Parathyroid adenoma (tissue), 2 donors: ENCODE results near the gene MTCH1.

Experiments used
- H2AFZ ChIP-seq: fragments of 300-600 bp; sonication (generic); one replicate; pipeline ENCODE4 v1.7.0; 2017; ENCODE audit warnings: antibody characterized with exemption, mild to moderate bottlenecking
- H3K27ac ChIP-seq: fragments of 300-600 bp; sonication (generic); one replicate; pipeline ENCODE4 v1.7.0; 2017
- H3K27me3 ChIP-seq: fragments of 300-600 bp; sonication (generic); one replicate; pipeline ENCODE4 v1.7.0; 2017; ENCODE audit warnings: low read length; ENCODE audit not compliant: control insufficient read depth, insufficient read depth
- H3K36me3 ChIP-seq: fragments of 300-600 bp; sonication (generic); one replicate; pipeline ENCODE4 v1.7.0; 2017; ENCODE audit warnings: low read length; ENCODE audit not compliant: control insufficient read depth, insufficient read depth
- H3K4me1 ChIP-seq: fragments of 300-600 bp; sonication (generic); one replicate; pipeline ENCODE4 v1.7.0; 2017; ENCODE audit warnings: control low read depth
- H3K4me2 ChIP-seq: fragments of 300-600 bp; sonication (generic); one replicate; pipeline ENCODE4 v1.7.0; 2017; ENCODE audit warnings: low read length
- H3K4me3 ChIP-seq: fragments of 300-600 bp; sonication (generic); one replicate; pipeline ENCODE4 v1.7.0; 2017; ENCODE audit warnings: low read depth, low read length
- H3K79me2 ChIP-seq: fragments of 300-600 bp; sonication (generic); one replicate; pipeline ENCODE4 v1.7.0; 2017; ENCODE audit warnings: control low read depth
- H3K9ac ChIP-seq: fragments of 300-600 bp; sonication (generic); one replicate; pipeline ENCODE4 v1.7.0; 2017; ENCODE audit warnings: mild to moderate bottlenecking
- H3K9me3 ChIP-seq: fragments of 300-600 bp; sonication (generic); one replicate; pipeline ENCODE4 v1.7.0; 2017; ENCODE audit warnings: low read length; ENCODE audit not compliant: control insufficient read depth
- TF ChIP-seq, protein P1 (sequence below): fragments of 300-600 bp; sonication (generic); IDR thresholded peaks from one replicate; pipeline ENCODE4 v1.7.0; 2017; ENCODE audit warnings: antibody characterized with exemption, mild to moderate bottlenecking
- donor health status: primary hyperparathyroidism.

MTCH1 gene

DNA sequence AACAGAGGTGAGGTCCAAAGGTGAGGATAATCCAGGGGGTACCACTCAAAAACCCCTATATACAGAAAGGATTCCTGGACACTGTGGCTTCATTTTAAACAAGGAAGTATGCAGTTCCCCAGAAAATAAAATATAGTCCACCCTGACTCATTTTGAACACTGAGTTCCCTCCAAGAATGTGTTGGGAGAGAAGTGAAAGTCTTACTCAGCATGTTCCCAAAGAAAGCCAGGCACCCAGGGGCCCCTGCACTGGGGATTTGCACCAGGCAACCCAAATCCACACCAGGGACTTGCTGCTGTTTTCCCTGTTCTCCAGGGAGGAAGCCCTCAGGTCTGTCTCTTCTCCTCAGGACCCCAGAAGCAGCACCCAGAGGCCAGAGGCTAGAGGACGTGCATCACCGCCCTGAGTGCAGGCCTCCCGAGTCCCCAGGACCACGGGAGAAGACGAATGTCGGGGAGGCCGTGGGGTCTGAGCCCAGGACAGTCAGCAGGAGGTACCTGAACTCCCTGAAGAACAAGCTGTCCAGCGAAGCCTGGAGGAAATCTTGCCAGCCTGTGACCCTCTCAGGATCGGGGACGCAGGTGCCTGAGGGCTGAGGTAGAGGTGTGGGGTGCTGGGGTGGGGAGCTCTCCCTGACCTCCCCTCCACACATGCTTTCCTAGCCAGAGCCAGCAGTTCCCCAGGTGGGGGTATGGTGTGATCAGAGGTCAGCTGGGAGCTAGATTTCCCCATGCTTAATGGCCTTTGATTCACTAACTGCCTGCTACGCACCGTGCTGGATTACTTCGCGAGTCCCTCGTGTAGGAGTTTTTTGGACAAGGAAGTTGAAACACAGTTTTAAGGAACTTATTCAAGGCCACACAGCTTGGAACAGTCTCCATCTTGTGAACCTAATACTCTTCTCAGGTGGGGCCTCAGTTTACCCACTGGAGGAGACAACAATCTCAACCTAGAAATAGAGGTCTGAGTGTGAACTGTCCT is 22.8 kb upstream of the MTCH1 start:
- peaks cover 7% of the 10 kb centered on the region for H3K4me1 ChIP-seq
- H3K36me3 ChIP-seq = no peaks in the 10 kb centered on the region
- H3K9ac ChIP-seq = no peak overlapping the region
- no peaks in the 10 kb centered on the region for H3K27me3 ChIP-seq
- no peak overlapping the region for H3K4me3 ChIP-seq
- TF ChIP-seq, protein P1, sequence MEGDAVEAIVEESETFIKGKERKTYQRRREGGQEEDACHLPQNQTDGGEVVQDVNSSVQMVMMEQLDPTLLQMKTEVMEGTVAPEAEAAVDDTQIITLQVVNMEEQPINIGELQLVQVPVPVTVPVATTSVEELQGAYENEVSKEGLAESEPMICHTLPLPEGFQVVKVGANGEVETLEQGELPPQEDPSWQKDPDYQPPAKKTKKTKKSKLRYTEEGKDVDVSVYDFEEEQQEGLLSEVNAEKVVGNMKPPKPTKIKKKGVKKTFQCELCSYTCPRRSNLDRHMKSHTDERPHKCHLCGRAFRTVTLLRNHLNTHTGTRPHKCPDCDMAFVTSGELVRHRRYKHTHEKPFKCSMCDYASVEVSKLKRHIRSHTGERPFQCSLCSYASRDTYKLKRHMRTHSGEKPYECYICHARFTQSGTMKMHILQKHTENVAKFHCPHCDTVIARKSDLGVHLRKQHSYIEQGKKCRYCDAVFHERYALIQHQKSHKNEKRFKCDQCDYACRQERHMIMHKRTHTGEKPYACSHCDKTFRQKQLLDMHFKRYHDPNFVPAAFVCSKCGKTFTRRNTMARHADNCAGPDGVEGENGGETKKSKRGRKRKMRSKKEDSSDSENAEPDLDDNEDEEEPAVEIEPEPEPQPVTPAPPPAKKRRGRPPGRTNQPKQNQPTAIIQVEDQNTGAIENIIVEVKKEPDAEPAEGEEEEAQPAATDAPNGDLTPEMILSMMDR = no peak
- H2AFZ ChIP-seq = no peak overlapping the region
- no peak overlapping the region for H3K27ac ChIP-seq
- no peaks in the 10 kb centered on the region for H3K9me3 ChIP-seq
- no peaks in the 10 kb centered on the region for H3K79me2 ChIP-seq
- no peak overlapping the region for H3K4me2 ChIP-seq

DNA sequence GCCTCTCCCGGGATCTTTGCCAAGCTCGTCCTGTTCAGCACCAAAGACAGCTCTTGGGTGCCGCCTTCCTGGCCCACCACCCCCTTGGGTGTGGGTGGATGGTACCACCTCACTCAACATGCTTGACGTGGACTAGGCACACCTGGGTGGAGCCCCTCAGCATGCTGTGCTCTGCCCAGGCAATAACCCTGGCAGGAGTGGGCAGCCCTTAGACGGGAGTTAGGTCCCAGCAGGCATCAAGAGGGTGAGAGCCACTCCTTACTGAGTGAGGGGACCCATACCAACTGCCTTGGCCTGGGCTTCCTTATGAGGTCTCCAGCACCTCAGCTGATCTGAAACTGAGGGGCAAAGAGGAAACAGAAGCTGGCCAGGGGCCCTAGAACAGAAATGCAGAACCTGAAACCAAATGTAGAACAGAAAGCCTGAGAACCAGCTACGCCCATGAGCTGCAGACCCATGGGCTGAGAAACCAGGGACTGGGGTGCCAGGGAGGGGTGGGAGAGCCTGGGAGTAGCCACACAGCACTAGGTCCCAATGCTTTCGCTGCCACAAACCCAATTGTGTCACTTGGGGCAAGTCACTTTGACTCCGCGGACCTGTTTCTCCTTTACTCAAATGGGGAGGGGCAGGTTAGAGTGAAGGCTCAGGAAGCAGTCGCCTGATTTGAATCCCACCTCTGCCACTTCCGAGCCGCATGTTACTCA is 21.5 kb upstream of the MTCH1 start:
- H3K9ac ChIP-seq = no peak overlapping the region
- no peak overlapping the region for H3K4me3 ChIP-seq
- H3K79me2 ChIP-seq = no peaks in the 10 kb centered on the region
- no peaks in the 10 kb centered on the region for H3K9me3 ChIP-seq
- no peak overlapping the region for H2AFZ ChIP-seq
- no peak overlapping the region for H3K4me2 ChIP-seq
- H3K36me3 ChIP-seq = no peaks in the 10 kb centered on the region
- TF ChIP-seq, protein P1 = no peak
- H3K4me1 ChIP-seq = peaks cover 10% of the 10 kb centered on the region
- no peaks in the 10 kb centered on the region for H3K27me3 ChIP-seq
- no peak overlapping the region for H3K27ac ChIP-seq

DNA sequence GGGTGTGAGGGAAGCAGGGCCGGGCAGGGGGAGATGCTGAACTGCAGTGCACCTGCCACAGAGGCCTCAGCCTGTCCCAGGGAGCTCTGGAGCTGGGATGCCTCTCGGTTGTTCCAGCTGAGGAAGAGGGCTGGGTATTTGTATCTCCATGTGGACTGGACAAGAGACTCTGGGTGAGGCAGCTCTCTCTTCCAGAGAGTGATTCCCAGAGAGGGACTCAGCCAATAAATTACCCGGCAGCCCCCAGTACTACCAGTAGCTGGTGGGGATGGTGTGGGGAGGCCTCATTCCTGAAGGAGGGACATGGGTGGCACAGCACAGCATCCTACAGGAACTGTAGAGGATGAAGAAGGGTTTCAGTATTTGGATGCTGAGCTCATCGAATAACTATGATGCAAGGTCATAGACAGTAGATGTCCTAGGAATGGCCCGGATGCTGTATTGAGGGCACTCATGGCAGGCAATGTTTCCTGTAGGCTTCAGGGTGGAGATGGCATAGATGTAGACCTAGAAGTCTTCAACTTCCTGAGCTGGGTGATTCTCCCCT is 20.9 kb upstream of the MTCH1 start:
- H3K9me3 ChIP-seq = no peaks in the 10 kb centered on the region
- H2AFZ ChIP-seq = no peak overlapping the region
- no peak overlapping the region for H3K4me2 ChIP-seq
- no peak overlapping the region for H3K9ac ChIP-seq
- TF ChIP-seq, protein P1 = no peak
- no peak overlapping the region for H3K27ac ChIP-seq
- H3K79me2 ChIP-seq = no peaks in the 10 kb centered on the region
- no peak overlapping the region for H3K4me3 ChIP-seq
- no peaks in the 10 kb centered on the region for H3K36me3 ChIP-seq
- H3K4me1 ChIP-seq = peaks cover 10% of the 10 kb centered on the region
- H3K27me3 ChIP-seq = no peaks in the 10 kb centered on the region

DNA sequence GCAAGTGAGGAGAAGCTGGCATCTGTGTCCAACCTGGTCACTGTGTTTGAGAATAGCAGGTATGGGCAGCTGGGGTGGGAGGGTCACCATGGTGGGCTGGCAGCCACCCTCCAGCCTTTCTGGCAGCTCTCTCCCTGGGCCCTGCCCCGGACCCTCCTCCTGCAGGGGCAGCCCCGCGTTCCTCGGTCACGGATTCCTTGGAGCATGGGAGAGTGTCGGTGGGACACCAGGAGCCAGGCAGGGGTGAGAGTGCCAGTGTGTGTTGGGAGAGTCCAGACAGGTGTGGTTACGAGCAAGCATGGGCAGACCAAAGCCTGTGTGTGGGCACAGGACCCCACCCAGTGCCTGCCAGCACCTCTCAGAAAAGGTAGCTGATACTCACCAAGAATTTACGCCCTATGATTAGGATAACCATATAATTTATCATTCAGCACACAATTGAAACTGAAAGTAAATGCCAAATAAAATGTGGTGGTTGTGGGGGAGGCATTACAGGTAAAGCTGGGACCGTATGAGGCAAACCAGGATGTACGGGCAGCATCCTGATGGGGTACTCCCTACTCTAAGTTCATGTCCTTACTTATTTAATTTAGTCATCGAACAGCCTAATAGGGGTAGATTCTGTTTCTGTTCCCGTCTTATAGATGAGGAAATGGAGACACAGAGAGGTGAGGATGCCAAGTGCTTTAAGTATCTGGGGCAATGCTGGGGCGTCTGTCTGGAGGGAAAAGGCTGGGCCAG is 20.0 kb upstream of the MTCH1 start:
- peaks cover 10% of the 10 kb centered on the region for H3K4me1 ChIP-seq
- H3K36me3 ChIP-seq = no peaks in the 10 kb centered on the region
- no peaks in the 10 kb centered on the region for H3K27me3 ChIP-seq
- H3K4me2 ChIP-seq = no peak overlapping the region
- no peaks in the 10 kb centered on the region for H3K79me2 ChIP-seq
- H3K4me3 ChIP-seq = no peak overlapping the region
- no peak overlapping the region for H2AFZ ChIP-seq
- TF ChIP-seq, protein P1 = no peak
- no peak overlapping the region for H3K27ac ChIP-seq
- no peak overlapping the region for H3K9ac ChIP-seq
- no peaks in the 10 kb centered on the region for H3K9me3 ChIP-seq
